Colon (tissue), 2 donors: Measurements from ENCODE around the gene DHX38.
A peak's percentile ranks its signal among the peaks of the same experiment; 100 is the strongest.
"Not testable (repeated sequence)": the region's sequence is repeated elsewhere in the genome, so short reads cannot be mapped to it uniquely, and the experiment has no call there.

Experiments used
- FAIRE-seq: peaks from 2 replicates; lab custom pipeline; 2012; peaks lifted over from hg19 to GRCh38; lab: Jason Lieb, UNC
- donor health status: control.
- donor health status: control.

DHX38 gene

DNA sequence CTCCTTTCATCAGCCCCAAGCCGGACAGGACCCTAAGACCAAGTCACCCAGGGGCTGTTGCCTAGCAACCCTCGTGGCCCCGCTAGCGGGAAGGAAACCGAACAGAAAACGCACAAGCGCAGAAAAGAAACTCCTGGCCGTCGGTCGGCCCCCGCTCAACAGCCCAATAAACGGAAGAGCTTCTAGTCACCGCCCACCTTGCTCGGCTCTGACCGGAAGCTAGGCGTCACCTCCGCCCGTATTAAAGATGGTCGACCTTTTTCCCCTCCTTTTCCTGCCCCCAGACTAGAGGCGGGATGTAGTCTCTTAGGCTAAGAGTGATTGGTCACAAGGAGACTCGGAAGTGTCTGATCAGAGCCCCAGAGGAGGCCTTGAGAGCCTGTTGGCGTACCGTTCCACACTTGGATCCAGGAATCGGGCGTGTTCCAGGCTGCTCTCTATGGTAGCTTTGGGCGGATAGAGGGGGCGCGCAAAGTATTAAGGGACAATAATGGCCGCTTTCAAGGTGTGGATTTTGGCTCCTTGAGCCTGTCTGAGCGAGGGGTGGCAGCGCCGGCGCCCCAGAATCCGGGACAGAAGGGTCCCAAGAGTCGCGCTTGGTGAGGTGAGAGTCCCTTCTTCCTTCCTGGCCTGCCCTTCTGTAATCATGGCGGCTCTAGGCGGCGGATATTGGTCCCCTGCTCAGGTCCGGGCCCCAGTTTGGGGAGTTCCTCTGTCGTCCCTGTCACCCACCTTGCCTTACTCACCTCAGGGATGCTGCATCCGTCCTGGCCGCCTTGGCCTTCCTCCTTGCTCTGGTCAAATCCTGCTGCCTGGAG lies at the start of gene DHX38, which contains the start of gene TXNL4B:
Gene DHX38 (plus strand): TSS at position 400 of the 818 bp plus-strand sequence. CDS start 2,311 bp downstream, outside the sequence.
Gene TXNL4B (minus strand): TSS at position 173 of the 818 bp plus-strand sequence. CDS start 2,871 bp downstream, outside the sequence.
- peak; percentile 86 for FAIRE-seq

DNA sequence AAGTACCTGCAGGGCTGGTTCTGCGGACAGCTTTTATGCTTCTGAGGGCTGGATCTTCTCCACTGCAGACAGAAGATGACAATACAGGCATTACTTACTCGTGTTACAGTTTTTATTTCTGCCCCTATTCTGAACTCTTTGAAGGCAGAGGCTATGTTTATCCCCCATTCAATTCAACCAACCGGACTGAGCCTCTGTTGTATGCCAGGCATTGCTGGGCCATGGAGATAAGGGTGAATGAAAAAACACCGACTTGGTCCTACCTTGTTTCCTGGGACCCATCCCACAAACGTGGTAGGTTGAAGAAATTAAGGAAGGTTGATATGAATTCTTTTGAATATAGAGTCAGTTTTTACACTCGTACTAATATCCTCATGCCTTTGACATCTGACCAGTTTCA lies 49.4 kb upstream of the DHX38 start:
- FAIRE-seq = no peak

DNA sequence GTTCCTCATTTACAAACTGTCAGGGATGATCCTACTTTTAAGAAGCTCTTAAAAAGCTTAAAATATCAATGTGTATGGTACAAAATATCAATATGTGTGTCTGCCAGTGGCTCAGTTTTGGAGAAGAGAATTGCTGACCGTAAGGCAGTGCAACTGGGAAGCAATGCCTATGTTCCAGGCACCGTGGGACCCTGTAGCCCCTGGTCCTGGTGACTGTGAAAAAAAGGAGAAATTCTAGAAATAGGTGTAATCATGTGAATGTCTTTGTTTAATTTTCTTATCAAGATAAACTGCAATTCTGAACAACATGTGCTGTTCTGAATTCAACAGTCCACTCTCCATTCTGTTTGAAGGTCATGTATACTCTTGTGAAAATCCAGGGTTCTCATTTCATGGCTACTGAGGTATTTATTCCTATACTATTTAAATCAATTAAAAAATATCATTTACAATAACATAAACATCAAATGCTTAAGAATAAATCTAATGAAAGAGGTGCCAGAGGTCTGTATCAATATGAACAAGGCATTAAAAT lies 48.8 kb upstream of the DHX38 start:
- no peak for FAIRE-seq

- no peak for FAIRE-seq
Observed at GRCh38 chr16:72049110-72049509, 44.5 kb upstream of the DHX38 start.

- FAIRE-seq = no peak
Observed at GRCh38 chr16:72050769-72051464, 42.7 kb upstream of the DHX38 start.

DNA sequence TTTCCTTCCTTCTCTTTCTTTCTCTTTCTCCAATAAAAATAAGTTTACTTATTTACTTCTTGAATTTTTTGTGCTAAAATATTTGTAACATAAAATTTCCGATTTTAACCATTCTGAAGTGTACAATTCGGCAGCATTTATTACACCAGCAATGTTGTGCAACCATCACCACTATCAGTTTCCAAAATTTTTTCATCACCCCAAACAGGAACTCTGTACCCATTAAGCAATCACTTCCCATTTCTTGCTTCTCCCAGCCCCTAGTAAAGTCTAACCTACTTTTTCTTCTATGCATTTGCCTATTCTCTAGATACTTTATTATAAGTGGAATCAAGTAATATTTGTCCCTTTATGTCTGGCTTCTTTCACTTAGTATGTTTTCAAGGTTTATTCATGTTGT lies 41.8 kb upstream of the DHX38 start:
- FAIRE-seq = no peak

DNA sequence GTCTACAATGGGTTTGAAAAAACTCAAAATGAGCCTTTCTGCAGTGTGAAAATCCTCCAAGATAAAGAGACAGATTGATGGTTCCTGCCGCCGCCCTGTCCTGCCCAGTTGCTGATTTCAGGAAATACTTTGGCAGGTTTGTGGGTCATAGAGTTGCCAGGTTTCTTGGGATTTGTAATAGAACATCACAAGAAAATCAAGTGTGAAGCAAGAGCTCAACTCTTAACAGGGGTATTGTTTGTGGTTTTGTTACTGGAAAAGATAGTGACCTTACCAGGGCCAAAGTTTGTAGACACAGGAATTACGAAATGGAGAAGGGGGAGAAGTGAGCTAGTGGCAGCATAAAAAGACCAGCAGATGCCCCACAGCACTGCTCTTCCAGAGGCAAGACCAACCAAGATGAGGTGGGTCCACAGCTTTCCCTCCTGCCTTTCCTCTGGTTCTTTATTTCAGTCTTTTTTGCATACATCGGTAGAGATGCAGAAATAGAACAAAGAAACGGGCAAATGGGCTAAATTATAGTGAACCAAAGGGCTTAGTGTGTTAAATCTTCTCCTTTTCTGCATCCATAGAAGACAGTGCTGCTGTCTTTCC lies 39.3 kb upstream of the DHX38 start, which contains the start of gene HP:
Gene HP (plus strand): TSS at position 252 of the 594 bp plus-strand sequence. CDS start 148 bp downstream, at position 400.
- not testable (repeated sequence) for FAIRE-seq

GRCh38 chr16:72055911-72056310 lies 37.7 kb upstream of the DHX38 start:
- no peak for FAIRE-seq

- FAIRE-seq = peak; percentile 10
Observed at GRCh38 chr16:72057313-72057712, 36.3 kb upstream of the DHX38 start.

DNA sequence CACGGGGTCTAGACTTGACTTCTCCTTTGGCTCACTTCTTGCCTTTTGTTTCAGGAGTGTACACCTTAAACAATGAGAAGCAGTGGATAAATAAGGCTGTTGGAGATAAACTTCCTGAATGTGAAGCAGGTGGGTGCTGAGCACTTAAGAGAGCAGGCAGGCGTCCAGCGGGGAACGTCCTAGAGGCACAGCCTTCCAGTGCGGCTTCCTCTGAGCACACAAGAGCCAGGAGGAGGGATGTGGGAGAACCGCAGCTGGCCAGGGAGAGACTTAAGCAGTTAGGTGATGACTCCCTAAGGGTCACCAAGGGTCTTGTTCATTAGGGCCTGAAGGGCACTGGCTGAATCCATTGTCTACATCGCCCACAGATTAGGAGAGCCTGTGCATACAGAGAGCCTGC lies 34.6 kb upstream of the DHX38 start:
- not testable (repeated sequence) for FAIRE-seq

DNA sequence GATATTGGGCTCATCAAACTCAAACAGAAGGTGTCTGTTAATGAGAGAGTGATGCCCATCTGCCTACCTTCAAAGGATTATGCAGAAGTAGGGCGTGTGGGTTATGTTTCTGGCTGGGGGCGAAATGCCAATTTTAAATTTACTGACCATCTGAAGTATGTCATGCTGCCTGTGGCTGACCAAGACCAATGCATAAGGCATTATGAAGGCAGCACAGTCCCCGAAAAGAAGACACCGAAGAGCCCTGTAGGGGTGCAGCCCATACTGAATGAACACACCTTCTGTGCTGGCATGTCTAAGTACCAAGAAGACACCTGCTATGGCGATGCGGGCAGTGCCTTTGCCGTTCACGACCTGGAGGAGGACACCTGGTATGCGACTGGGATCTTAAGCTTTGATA lies 33.2 kb upstream of the DHX38 start:
- no peak for FAIRE-seq

DNA sequence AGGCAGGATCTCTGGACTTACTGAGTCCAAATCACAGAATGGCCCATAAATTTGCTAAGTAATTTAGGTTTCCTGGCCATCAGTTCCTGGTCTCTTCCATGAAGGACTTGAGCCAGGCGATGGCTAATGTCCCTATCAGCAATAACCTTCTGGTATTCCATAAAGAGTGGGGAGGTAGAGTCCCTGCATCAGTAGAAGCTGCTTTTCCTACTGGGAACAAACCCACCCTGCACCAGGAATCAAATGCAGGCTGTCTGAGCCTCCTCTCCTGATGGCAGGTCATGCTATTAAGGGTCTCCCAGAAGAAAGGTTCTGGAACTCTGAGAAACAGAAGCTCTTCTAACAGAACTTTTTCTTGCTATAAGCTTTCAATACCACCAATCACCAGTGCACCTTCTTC lies 32.1 kb upstream of the DHX38 start:
- FAIRE-seq = no peak

GRCh38 chr16:72064361-72064894 lies 29.2 kb upstream of the DHX38 start:
- no peak for FAIRE-seq

GRCh38 chr16:72066747-72067146 lies 26.9 kb upstream of the DHX38 start:
- peak; percentile 86 for FAIRE-seq

DNA sequence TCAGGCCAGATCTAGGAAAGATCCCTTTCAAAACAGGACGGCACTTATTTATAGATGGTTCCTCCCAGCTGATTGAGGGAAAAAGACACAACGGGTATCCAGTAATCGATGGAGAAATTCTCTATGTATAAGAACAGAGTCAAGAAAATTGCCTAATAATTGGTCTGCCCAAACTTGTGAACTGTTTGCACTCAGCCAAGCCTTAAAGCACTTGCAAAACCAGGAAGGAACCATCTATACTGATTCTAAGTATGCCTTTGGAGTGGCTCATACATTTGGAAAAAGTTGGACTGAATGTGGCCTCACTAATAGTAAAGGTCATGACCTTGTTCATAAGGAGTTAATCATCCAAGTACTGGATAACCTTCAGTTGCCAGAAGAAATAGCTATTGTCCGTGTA lies 24.7 kb upstream of the DHX38 start:
- no peak for FAIRE-seq

- peak; percentile 91 for FAIRE-seq
Observed at GRCh38 chr16:72072514-72073342, 20.9 kb upstream of the DHX38 start.

GRCh38 chr16:72073560-72074230 lies 20.0 kb upstream of the DHX38 start:
- no peak for FAIRE-seq

- FAIRE-seq = peak; percentile 57
Observed at GRCh38 chr16:72075067-72075466, 18.6 kb upstream of the DHX38 start.

DNA sequence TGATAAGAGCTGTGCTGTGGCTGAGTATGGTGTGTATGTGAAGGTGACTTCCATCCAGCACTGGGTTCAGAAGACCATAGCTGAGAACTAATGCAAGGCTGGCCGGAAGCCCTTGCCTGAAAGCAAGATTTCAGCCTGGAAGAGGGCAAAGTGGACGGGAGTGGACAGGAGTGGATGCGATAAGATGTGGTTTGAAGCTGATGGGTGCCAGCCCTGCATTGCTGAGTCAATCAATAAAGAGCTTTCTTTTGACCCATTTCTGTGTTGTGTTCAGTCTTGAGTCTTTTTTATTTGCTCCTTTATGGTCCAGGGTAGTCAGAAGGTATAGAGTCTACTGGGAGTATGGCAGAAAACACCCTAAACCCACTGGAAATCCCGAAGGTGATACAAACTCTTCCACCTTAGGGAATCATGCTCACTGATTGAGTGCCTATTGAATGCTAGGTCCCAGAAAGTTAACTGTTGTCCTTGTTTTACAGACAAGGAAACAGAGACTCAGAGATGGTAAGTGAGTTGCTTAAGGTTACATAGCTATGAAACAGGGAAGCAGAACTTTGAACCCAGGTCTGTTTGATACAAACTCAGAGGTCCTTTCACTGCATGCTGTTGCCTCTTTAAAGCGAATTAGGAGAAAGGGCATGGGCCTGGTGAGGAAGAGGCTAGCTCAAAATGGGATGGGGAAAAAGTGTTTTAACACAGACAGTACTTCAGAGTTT lies 16.5 kb upstream of the DHX38 start:
- FAIRE-seq = peak; percentile 47

GRCh38 chr16:72083778-72084404 lies 9.8 kb upstream of the DHX38 start:
- FAIRE-seq = no peak
